OCI-LY7 (cell line): Measurements from ENCODE around the gene FHOD3. TPM values are rescaled to one million over a fixed set of nuclear protein-coding genes. Genes with fewer than 3 reads are reported as not detected.

Source experiments
- BruUV-seq: library from RNA; stranded (reverse); fragments of 400-500 nt; replicated peaks from 2 replicates; lab custom pipeline; 2021; lab: Mats Ljungman, UMichigan
- CTCF ChIA-PET: fragments of 300-600 bp; sonication (Branson Sonifier 250); formaldehyde crosslinking; loops from one replicate; lab custom pipeline; 2022; ENCODE audit warnings: antibody characterized with exemption; ENCODE audit not compliant: unreplicated experiment; lab: Charles Lee
- POLR2A ChIA-PET: fragments of 300-600 bp; sonication (Branson Sonifier 250); formaldehyde crosslinking; loops from one replicate; lab custom pipeline; 2022; ENCODE audit warnings: antibody characterized with exemption; lab: Charles Lee
- DNase-seq: peaks from one replicate; pipeline ENCODE4 v3.0.0-alpha.2; 2015; ENCODE audit warnings: low spot score
- H2AFZ ChIP-seq: fragments of 200-600 bp; sonication (generic), shearing (Covaris generic); 2 replicates; pipeline ENCODE4 v1.6.1; 2014; ENCODE audit warnings: mild to moderate bottlenecking, antibody characterized with exemption, low read length, moderate library complexity
- H3K27ac ChIP-seq: fragments of 200-600 bp; sonication (generic); 2 replicates; pipeline ENCODE4 v1.5.1; 2014; ENCODE audit warnings: mixed run types, low read depth, mild to moderate bottlenecking, moderate library complexity, low read length, inconsistent platforms; ENCODE audit not compliant: poor library complexity, severe bottlenecking
- H3K36me3 ChIP-seq: fragments of 200-600 bp; sonication (generic); 2 replicates; pipeline ENCODE4 v1.6.1; 2014; ENCODE audit warnings: mild to moderate bottlenecking, antibody characterized with exemption, low read length, moderate library complexity, mixed read lengths; ENCODE audit not compliant: insufficient read depth
- H3K4me1 ChIP-seq: fragments of 200-600 bp; sonication (generic); 2 replicates; pipeline ENCODE4 v1.5.1; 2014; ENCODE audit warnings: mild to moderate bottlenecking, low read length; ENCODE audit not compliant: insufficient read depth, poor library complexity, severe bottlenecking
- H3K4me2 ChIP-seq: fragments of 200-600 bp; sonication (generic); 2 replicates; pipeline ENCODE4 v1.6.1; 2014; ENCODE audit warnings: mild to moderate bottlenecking, low read length
- H3K4me3 ChIP-seq: fragments of 200-600 bp; sonication (generic); 2 replicates; pipeline ENCODE4 v1.5.1; 2014; ENCODE audit warnings: mild to moderate bottlenecking, low read depth, low read length; ENCODE audit not compliant: poor library complexity, severe bottlenecking
- H3K79me2 ChIP-seq: fragments of 200-600 bp; sonication (generic); 2 replicates; pipeline ENCODE4 v1.6.1; 2016; ENCODE audit warnings: low read depth, mild to moderate bottlenecking, low read length, moderate library complexity, mixed read lengths; ENCODE audit not compliant: insufficient read depth
- H3K9me2 ChIP-seq: fragments of 200-600 bp; sonication (generic); 2 replicates; pipeline ENCODE4 v1.6.1; 2016; ENCODE audit warnings: mild to moderate bottlenecking, low read length, mixed read lengths; ENCODE audit not compliant: insufficient read depth
- H3K9me3 ChIP-seq: fragments of 200-600 bp; sonication (generic); 2 replicates; pipeline ENCODE4 v1.6.1; 2014; ENCODE audit warnings: mild to moderate bottlenecking, mixed run types, low read length, mixed read lengths
- H4K20me1 ChIP-seq: fragments of 200-600 bp; sonication (generic); 2 replicates; pipeline ENCODE4 v1.6.1; 2014; ENCODE audit warnings: mild to moderate bottlenecking, antibody characterized with exemption, low read length, moderate library complexity, mixed read lengths; ENCODE audit not compliant: insufficient read depth
- EZH2phosphoT487 ChIP-seq: fragments of 200-600 bp; sonication (generic); IDR thresholded peaks from 2 replicates; pipeline ENCODE4 v1.6.1; 2018; ENCODE audit warnings: low read depth, borderline replicate concordance, mild to moderate bottlenecking, mixed run types, antibody characterized with exemption, low read length, moderate library complexity, mixed read lengths
- intact Hi-C: fragments of 100-400 bp; cut with micrococcal nuclease; formaldehyde crosslinking; loops from one replicate; pipeline ENCODE4 v1.10.0; 2022; ENCODE audit not compliant: unreplicated experiment
- total RNA-seq, 2 experiments: library from RNA; depleted of rRNA in 1 of 2; stranded (reverse); fragments of >200 nt in 1 of 2; shearing (Covaris generic) in 1 of 2; gene quantifications; 2 replicates each; pipeline ENCODE4 v1.2.3, GENCODE V29; 2014 to 2022
- TF ChIP-seq, protein P1 (sequence below): fragments of 200-600 bp; sonication (generic); conservative IDR thresholded peaks from 2 replicates; pipeline ENCODE4 v1.5.1; 2014; ENCODE audit warnings: mild to moderate bottlenecking, antibody characterized with exemption, low read length, moderate library complexity, mixed read lengths

FHOD3 gene
- total RNA-seq, 2 experiments from 2014 or later, result 0.06 to 2.4 TPM

DNA sequence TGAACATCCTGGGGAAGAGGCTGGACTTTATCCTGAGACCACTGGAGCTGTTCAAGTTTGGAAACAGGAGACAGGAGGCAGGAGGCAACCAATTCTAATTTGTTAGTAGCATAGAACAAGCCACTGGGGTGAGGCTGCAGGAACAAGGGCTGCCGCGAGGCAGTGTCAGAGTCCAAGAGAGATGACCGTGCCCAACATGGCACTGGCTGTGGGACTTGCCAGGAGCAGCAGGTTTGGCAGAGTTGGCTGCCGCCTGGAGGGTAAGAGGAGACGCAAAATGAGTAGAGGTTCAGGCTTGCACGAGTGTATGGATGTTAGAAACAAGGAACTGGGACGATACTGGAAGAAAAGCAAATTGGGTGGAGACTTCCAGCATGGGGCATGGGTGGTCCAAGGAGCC, 362.8 kb downstream of the FHOD3 start:
- CTCF ChIA-PET, result no interaction called here
- no TSS peak for BruUV-seq
- intact Hi-C loops, result no loop called here
- POLR2A ChIA-PET, result no interaction called here
- Histone ChIP-seq H4K20me1 (no peaks in the 10 kb centered on the region), H3K9me2 (no peaks in the 10 kb centered on the region), H3K4me3 (no peak overlapping the region), H3K4me1 (no peaks in the 10 kb centered on the region), H3K9me3 (no peaks in the 10 kb centered on the region), H3K27ac (no peak overlapping the region), H3K79me2 (no peaks in the 10 kb centered on the region), H2AFZ (no peak overlapping the region), H3K4me2 (no peak overlapping the region), H3K36me3 (no peaks in the 10 kb centered on the region)
- no peak for DNase-seq
- no peak for TF ChIP-seq EZH2phosphoT487
- TF ChIP-seq, protein P1, sequence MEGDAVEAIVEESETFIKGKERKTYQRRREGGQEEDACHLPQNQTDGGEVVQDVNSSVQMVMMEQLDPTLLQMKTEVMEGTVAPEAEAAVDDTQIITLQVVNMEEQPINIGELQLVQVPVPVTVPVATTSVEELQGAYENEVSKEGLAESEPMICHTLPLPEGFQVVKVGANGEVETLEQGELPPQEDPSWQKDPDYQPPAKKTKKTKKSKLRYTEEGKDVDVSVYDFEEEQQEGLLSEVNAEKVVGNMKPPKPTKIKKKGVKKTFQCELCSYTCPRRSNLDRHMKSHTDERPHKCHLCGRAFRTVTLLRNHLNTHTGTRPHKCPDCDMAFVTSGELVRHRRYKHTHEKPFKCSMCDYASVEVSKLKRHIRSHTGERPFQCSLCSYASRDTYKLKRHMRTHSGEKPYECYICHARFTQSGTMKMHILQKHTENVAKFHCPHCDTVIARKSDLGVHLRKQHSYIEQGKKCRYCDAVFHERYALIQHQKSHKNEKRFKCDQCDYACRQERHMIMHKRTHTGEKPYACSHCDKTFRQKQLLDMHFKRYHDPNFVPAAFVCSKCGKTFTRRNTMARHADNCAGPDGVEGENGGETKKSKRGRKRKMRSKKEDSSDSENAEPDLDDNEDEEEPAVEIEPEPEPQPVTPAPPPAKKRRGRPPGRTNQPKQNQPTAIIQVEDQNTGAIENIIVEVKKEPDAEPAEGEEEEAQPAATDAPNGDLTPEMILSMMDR, result no peak

DNA sequence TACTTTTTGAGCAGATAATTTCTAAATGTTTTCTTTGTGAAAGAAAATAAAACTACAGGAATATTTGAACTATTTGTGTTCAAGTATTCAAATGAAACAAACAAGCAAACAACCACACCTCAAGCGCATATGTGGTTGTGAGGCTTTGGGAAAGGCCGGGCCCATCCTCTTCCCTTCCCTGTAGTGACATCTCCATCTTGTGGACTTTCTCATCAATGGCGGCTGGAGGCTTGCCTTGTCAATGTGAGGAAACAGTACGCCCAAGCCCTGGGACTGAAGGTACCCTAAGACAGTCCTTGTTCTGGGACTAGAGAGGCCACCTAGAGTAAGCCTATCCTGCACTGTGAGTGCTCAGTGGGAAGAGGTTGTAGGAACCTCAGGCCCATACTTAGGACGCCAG, 364.5 kb downstream of the FHOD3 start:
- Histone ChIP-seq H3K4me3 (no peak overlapping the region), H2AFZ (no peak overlapping the region), H3K27ac (no peak overlapping the region), H3K9me3 (no peaks in the 10 kb centered on the region), H3K79me2 (no peaks in the 10 kb centered on the region), H3K36me3 (no peaks in the 10 kb centered on the region), H3K4me2 (no peak overlapping the region), H4K20me1 (no peaks in the 10 kb centered on the region), H3K4me1 (no peaks in the 10 kb centered on the region), H3K9me2 (no peaks in the 10 kb centered on the region)
- POLR2A ChIA-PET, result no interaction called here
- CTCF ChIA-PET, result no interaction called here
- DNase-seq, result no peak
- intact Hi-C loops, result no loop called here
- no TSS peak for BruUV-seq
- TF ChIP-seq, protein P1, result no peak
- TF ChIP-seq EZH2phosphoT487, result no peak

DNA sequence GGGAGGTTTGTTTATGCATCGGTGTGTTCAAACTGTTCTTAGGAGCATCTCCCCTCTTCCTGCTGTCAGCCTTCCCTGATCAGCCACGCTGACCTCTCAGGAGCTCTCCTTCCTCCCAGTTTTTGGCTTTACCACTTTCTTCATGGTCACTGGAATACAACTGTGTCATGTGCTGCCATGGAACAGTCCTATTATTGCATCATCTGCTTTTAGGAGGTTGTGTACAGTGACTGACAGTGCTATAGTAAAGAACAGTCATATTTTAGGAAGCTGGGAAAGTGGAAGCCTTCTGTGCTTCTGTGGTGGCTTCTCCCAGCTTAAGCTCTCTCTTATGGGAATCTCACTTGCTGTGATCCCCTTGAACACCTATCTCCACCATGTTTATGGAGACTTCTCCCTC, 365.8 kb downstream of the FHOD3 start:
- Histone ChIP-seq H3K27ac (no peak overlapping the region), H3K79me2 (no peaks in the 10 kb centered on the region), H4K20me1 (no peaks in the 10 kb centered on the region), H3K4me2 (no peak overlapping the region), H3K36me3 (no peaks in the 10 kb centered on the region), H3K9me3 (no peaks in the 10 kb centered on the region), H2AFZ (no peak overlapping the region), H3K9me2 (no peaks in the 10 kb centered on the region), H3K4me1 (no peaks in the 10 kb centered on the region), H3K4me3 (no peak overlapping the region)
- ChIA-PET POLR2A (interaction anchor here (0.8 kb wide), 1 partner anchor 25 kb away, joined by 5 read pairs; no protein-coding TSS in a partner anchor), CTCF (no interaction called here)
- intact Hi-C loops, result no loop called here
- DNase-seq, result no peak
- TF ChIP-seq, protein P1, result no peak
- TF ChIP-seq EZH2phosphoT487, result no peak
- no TSS peak for BruUV-seq
